HEK293 (cell line): Measurements from ENCODE around the gene STK24.

Experiments used
- HOXD13 ChIP-seq: sonication (generic); formaldehyde crosslinking; IDR thresholded peaks from 2 replicates; pipeline ENCODE4 v1.8.0; 2022; ENCODE audit warnings: missing genetic modification reagents, borderline replicate concordance
- KLF10 ChIP-seq: fragments of 450-650 bp; IDR thresholded peaks from 2 replicates; pipeline ENCODE4 v1.5.1; 2018; ENCODE audit warnings: missing biosample characterization, mild to moderate bottlenecking, missing genetic modification characterization
- SCRT2 ChIP-seq: fragments of 450-650 bp; formaldehyde crosslinking; IDR thresholded peaks from 2 replicates; pipeline ENCODE4 v1.5.1; 2016; ENCODE audit warnings: missing biosample characterization, missing genetic modification characterization
- SETDB1 ChIP-seq: IDR thresholded peaks from one replicate; pipeline ENCODE4 v1.6.1; 2017; ENCODE audit warnings: mild to moderate bottlenecking, low read length, moderate library complexity, mixed read lengths; ENCODE audit not compliant: insufficient read length
- YY1 ChIP-seq: fragments of 450-650 bp; formaldehyde crosslinking; IDR thresholded peaks from 2 replicates; pipeline ENCODE4 v1.5.1; 2018; ENCODE audit warnings: missing biosample characterization, missing genetic modification characterization
- ZBTB17 ChIP-seq: fragments of 450-650 bp; formaldehyde crosslinking; IDR thresholded peaks from 2 replicates; pipeline ENCODE4 v1.5.1; 2016; ENCODE audit warnings: missing biosample characterization, missing genetic modification characterization
- ZBTB48 ChIP-seq: fragments of 450-650 bp; formaldehyde crosslinking; IDR thresholded peaks from 2 replicates; pipeline ENCODE4 v1.5.1; 2016; ENCODE audit warnings: missing biosample characterization, missing genetic modification characterization
- ZBTB49 ChIP-seq: fragments of 450-650 bp; formaldehyde crosslinking; IDR thresholded peaks from 2 replicates; pipeline ENCODE4 v1.5.1; 2016; ENCODE audit warnings: missing biosample characterization, missing genetic modification characterization, low read depth
- ZFP3 ChIP-seq: fragments of 450-650 bp; formaldehyde crosslinking; IDR thresholded peaks from 2 replicates; pipeline ENCODE4 v1.5.1; 2016; ENCODE audit warnings: low read depth, missing biosample characterization, missing genetic modification characterization
- ZNF138 ChIP-seq: fragments of 450-650 bp; formaldehyde crosslinking; IDR thresholded peaks from 2 replicates; pipeline ENCODE4 v1.5.1; 2016; ENCODE audit warnings: missing biosample characterization, missing genetic modification characterization, borderline replicate concordance
- ZNF169 ChIP-seq: fragments of 450-650 bp; formaldehyde crosslinking; IDR thresholded peaks from 2 replicates; pipeline ENCODE4 v1.5.1; 2016; ENCODE audit warnings: missing biosample characterization, missing genetic modification characterization
- ZNF274 ChIP-seq, 2 experiments: fragments of 200-500 bp in 1 of 2; fragments of 450-650 bp in 1 of 2; sonication (Bioruptor generic) in 1 of 2; formaldehyde crosslinking in 1 of 2; IDR thresholded peaks; 2 replicates each; pipeline versions ENCODE4 v1.5.1 to v1.6.1; 2014 to 2016; ENCODE audit warnings: borderline replicate concordance in 1 of 2, inconsistent platforms in 1 of 2, low read length in 1 of 2, missing biosample characterization in 1 of 2, missing genetic modification characterization in 1 of 2
- ZNF302 ChIP-seq: fragments of 450-650 bp; formaldehyde crosslinking; IDR thresholded peaks from 2 replicates; pipeline ENCODE4 v1.5.1; 2016; ENCODE audit warnings: missing biosample characterization, missing genetic modification characterization, low read depth
- ZNF341 ChIP-seq: fragments of 450-650 bp; formaldehyde crosslinking; IDR thresholded peaks from 2 replicates; pipeline ENCODE4; 2016; ENCODE audit warnings: low read depth, missing biosample characterization, missing genetic modification characterization
- ZNF350 ChIP-seq: fragments of 450-650 bp; formaldehyde crosslinking; IDR thresholded peaks from 2 replicates; pipeline ENCODE4 v1.5.0; 2017; ENCODE audit warnings: missing biosample characterization, mild to moderate bottlenecking, missing genetic modification characterization
- ZNF404 ChIP-seq: fragments of 450-650 bp; formaldehyde crosslinking; IDR thresholded peaks from 2 replicates; pipeline ENCODE4 v1.5.1; 2017; ENCODE audit warnings: missing biosample characterization, missing genetic modification characterization
- ZNF645 ChIP-seq: fragments of 450-650 bp; formaldehyde crosslinking; IDR thresholded peaks from 2 replicates; pipeline ENCODE4; 2016; ENCODE audit warnings: missing biosample characterization, missing genetic modification characterization
- ZNF670 ChIP-seq: fragments of 450-650 bp; formaldehyde crosslinking; IDR thresholded peaks from 2 replicates; pipeline ENCODE4 v1.5.1; 2016; ENCODE audit warnings: missing biosample characterization, missing genetic modification characterization, low read depth
- ZSCAN16 ChIP-seq: fragments of 450-650 bp; formaldehyde crosslinking; IDR thresholded peaks from 2 replicates; pipeline ENCODE4 v1.5.1; 2016; ENCODE audit warnings: missing biosample characterization, missing genetic modification characterization
- ZSCAN5A ChIP-seq: fragments of 450-650 bp; formaldehyde crosslinking; IDR thresholded peaks from 2 replicates; pipeline ENCODE4 v1.5.1; 2016; ENCODE audit warnings: missing biosample characterization, missing genetic modification characterization
- TF ChIP-seq, protein P1 (sequence below): fragments of 450-650 bp; formaldehyde crosslinking; conservative IDR thresholded peaks from 2 replicates; pipeline ENCODE4 v1.5.1; 2016; ENCODE audit warnings: low read depth, missing biosample characterization, missing genetic modification characterization
- TF ChIP-seq, protein P2 (sequence below): fragments of 450-650 bp; formaldehyde crosslinking; IDR thresholded peaks from 2 replicates; pipeline ENCODE4 v1.5.1; 2016; ENCODE audit warnings: missing biosample characterization, missing genetic modification characterization
- TF ChIP-seq, protein P3 (sequence below): fragments of 450-650 bp; formaldehyde crosslinking; IDR thresholded peaks from 2 replicates; pipeline ENCODE4 v1.5.1; 2016; ENCODE audit warnings: missing biosample characterization, missing genetic modification characterization, low read depth
- TF ChIP-seq, protein P4 (sequence below): fragments of 450-650 bp; formaldehyde crosslinking; IDR thresholded peaks from 2 replicates; pipeline ENCODE4 v1.5.1; 2016; ENCODE audit warnings: missing biosample characterization, missing genetic modification characterization

The STK24 gene

GRCh38 chr13:98445340-98446233 is 131.3 kb downstream of the STK24 start (continued):
- TF ChIP-seq ZBTB49 (no peak), ZNF169 (no peak), ZNF350 (no peak), ZFP3 (tag by site-specific recombination) (no peak), ZNF645 (tag by site-specific recombination) (no peak), KLF10 (tag by site-specific recombination) (peak; percentile 30; the same call in 1 of the 2 replicates), ZBTB48 (peak; percentile 81), SCRT2 (tag by site-specific recombination) (peak; percentile 58), ZBTB17 (0 out of 2 replicates have a peak, but pooled peaks have one; percentile 28), ZNF670 (tag by site-specific recombination) (no peak), YY1 (tag by site-specific recombination) (no peak), ZNF341 (tag by site-specific recombination) (peak; percentile 88), HOXD13 (CRISPR knock-in tag) (no peak), ZNF404 (no peak), ZNF274 (IDR thresholded peaks at IDR 0.05; ENCODE audit: low read length) (no peak), ZNF274 (tag by site-specific recombination; IDR thresholded peaks at IDR 0.05; ENCODE audit: borderline replicate concordance) (no peak), SETDB1 (no peak), ZSCAN5A (tag by site-specific recombination) (no peak), ZNF302 (tag by site-specific recombination) (no peak), ZNF138 (no peak), ZSCAN16 (tag by site-specific recombination) (no peak)
- TF ChIP-seq, protein P1, sequence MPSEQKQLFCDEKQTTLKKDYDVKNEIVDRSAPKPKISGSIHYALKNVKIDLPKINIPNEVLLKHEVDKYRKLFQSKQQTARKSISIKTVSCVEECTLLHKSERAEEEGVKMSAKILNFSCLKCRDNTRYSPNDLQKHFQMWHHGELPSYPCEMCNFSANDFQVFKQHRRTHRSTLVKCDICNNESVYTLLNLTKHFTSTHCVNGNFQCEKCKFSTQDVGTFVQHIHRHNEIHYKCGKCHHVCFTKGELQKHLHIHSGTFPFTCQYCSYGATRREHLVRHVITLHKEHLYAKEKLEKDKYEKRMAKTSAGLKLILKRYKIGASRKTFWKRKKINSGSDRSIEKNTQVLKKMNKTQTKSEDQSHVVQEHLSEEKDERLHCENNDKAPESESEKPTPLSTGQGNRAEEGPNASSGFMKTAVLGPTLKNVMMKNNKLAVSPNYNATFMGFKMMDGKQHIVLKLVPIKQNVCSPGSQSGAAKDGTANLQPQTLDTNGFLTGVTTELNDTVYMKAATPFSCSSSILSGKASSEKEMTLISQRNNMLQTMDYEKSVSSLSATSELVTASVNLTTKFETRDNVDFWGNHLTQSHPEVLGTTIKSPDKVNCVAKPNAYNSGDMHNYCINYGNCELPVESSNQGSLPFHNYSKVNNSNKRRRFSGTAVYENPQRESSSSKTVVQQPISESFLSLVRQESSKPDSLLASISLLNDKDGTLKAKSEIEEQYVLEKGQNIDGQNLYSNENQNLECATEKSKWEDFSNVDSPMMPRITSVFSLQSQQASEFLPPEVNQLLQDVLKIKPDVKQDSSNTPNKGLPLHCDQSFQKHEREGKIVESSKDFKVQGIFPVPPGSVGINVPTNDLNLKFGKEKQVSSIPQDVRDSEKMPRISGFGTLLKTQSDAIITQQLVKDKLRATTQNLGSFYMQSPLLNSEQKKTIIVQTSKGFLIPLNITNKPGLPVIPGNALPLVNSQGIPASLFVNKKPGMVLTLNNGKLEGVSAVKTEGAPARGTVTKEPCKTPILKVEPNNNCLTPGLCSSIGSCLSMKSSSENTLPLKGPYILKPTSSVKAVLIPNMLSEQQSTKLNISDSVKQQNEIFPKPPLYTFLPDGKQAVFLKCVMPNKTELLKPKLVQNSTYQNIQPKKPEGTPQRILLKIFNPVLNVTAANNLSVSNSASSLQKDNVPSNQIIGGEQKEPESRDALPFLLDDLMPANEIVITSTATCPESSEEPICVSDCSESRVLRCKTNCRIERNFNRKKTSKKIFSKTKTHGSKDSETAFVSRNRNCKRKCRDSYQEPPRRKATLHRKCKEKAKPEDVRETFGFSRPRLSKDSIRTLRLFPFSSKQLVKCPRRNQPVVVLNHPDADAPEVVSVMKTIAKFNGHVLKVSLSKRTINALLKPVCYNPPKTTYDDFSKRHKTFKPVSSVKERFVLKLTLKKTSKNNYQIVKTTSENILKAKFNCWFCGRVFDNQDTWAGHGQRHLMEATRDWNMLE (tag by site-specific recombination): no peak
- TF ChIP-seq, protein P2, sequence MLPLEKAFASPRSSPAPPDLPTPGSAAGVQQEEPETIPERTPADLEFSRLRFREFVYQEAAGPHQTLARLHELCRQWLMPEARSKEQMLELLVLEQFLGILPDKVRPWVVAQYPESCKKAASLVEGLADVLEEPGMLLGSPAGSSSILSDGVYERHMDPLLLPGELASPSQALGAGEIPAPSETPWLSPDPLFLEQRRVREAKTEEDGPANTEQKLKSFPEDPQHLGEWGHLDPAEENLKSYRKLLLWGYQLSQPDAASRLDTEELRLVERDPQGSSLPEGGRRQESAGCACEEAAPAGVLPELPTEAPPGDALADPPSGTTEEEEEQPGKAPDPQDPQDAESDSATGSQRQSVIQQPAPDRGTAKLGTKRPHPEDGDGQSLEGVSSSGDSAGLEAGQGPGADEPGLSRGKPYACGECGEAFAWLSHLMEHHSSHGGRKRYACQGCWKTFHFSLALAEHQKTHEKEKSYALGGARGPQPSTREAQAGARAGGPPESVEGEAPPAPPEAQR (tag by site-specific recombination): no peak
- TF ChIP-seq, protein P3, sequence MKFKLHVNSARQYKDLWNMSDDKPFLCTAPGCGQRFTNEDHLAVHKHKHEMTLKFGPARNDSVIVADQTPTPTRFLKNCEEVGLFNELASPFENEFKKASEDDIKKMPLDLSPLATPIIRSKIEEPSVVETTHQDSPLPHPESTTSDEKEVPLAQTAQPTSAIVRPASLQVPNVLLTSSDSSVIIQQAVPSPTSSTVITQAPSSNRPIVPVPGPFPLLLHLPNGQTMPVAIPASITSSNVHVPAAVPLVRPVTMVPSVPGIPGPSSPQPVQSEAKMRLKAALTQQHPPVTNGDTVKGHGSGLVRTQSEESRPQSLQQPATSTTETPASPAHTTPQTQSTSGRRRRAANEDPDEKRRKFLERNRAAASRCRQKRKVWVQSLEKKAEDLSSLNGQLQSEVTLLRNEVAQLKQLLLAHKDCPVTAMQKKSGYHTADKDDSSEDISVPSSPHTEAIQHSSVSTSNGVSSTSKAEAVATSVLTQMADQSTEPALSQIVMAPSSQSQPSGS (tag by site-specific recombination): no peak
- TF ChIP-seq, protein P4, sequence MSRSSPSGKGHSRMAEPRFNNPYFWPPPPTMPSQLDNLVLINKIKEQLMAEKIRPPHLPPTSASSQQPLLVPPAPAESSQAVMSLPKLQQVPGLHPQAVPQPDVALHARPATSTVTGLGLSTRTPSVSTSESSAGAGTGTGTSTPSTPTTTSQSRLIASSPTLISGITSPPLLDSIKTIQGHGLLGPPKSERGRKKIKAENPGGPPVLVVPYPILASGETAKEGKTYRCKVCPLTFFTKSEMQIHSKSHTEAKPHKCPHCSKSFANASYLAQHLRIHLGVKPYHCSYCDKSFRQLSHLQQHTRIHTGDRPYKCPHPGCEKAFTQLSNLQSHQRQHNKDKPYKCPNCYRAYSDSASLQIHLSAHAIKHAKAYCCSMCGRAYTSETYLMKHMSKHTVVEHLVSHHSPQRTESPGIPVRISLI (tag by site-specific recombination): no peak
